Measurements from ENCODE around the gene PSME3IP1. TPM values are rescaled to one million over a fixed set of nuclear protein-coding genes. Genes with fewer than 3 reads are reported as not detected.

Gene PSME3IP1
- total and polyA plus RNA-seq, 3 donors from 2014 or later: 96.4 to 224 (median 122) TPM

GRCh38 chr16:57133886-57134285, 52.0 kb downstream of the PSME3IP1 start:
- intact Hi-C loops (cut with DNase I; ENCODE audit: low total_unique reads): no loop called here
- 85 to 91% methylated on average over 9 to 10 of the region's 10 CpGs for WGBS, 2 donors
- no peak for DNase-seq

DNA sequence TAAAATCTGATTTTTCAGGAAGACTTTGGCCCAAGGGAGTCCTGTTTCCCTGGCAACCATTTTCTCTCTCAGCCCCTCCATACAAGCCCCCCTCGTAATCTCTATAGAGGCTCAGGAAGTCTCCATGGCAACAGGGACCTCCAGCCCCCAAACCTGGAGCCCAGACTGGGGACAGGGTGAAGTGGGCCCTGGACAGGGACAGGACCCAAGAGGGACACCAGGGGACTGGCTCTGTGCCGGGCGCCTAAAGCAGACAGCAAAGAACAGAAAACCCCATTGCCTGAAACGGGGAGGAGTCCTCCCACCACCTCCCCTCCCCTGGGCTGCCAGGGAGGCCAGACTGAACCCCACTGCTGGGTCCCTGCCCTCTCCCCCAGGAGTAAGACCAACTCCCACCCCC, 52.8 kb downstream of the PSME3IP1 start:
- Histone ChIP-seq H3K27me3 (no peaks in the 10 kb centered on the region), H3K4me1 (no peaks in the 10 kb centered on the region), H3K36me3 (ENCODE audit: low read depth, missing control alignments) (no peaks in the 10 kb centered on the region), H3K27ac (no peak overlapping the region), H3K4me3 (no peak overlapping the region), H3K9me3 (no peaks in the 10 kb centered on the region)
- no peak for TF ChIP-seq POLR2A (IDR thresholded peaks at IDR 0.05)
- TF ChIP-seq, protein P1, sequence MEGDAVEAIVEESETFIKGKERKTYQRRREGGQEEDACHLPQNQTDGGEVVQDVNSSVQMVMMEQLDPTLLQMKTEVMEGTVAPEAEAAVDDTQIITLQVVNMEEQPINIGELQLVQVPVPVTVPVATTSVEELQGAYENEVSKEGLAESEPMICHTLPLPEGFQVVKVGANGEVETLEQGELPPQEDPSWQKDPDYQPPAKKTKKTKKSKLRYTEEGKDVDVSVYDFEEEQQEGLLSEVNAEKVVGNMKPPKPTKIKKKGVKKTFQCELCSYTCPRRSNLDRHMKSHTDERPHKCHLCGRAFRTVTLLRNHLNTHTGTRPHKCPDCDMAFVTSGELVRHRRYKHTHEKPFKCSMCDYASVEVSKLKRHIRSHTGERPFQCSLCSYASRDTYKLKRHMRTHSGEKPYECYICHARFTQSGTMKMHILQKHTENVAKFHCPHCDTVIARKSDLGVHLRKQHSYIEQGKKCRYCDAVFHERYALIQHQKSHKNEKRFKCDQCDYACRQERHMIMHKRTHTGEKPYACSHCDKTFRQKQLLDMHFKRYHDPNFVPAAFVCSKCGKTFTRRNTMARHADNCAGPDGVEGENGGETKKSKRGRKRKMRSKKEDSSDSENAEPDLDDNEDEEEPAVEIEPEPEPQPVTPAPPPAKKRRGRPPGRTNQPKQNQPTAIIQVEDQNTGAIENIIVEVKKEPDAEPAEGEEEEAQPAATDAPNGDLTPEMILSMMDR (IDR thresholded peaks at IDR 0.05): no peak
- no peak for DNase-seq
- intact Hi-C loops (cut with DNase I; ENCODE audit: low total_unique reads): no loop called here
- WGBS, 2 donors: 67 to 69% methylated on average over 1 to 4 of the region's 4 CpGs

More at GRCh38 chr16:57133886-57134285, 52.0 kb downstream of the PSME3IP1 start:
- no peak overlapping the region for H3K27ac ChIP-seq
- H3K27me3 ChIP-seq: no peaks in the 10 kb centered on the region
- no peaks in the 10 kb centered on the region for H3K36me3 ChIP-seq (ENCODE audit: low read depth, missing control alignments)
- H3K4me3 ChIP-seq: no peak overlapping the region
- no peaks in the 10 kb centered on the region for H3K9me3 ChIP-seq
- TF ChIP-seq, protein P1 (IDR thresholded peaks at IDR 0.05): no peak
- no peak for TF ChIP-seq POLR2A (IDR thresholded peaks at IDR 0.05)
- no peaks in the 10 kb centered on the region for H3K4me1 ChIP-seq

GRCh38 chr16:57132470-57132869, 53.4 kb downstream of the PSME3IP1 start:
- Histone ChIP-seq H3K4me1 (no peaks in the 10 kb centered on the region), H3K27me3 (no peaks in the 10 kb centered on the region), H3K36me3 (ENCODE audit: low read depth, missing control alignments) (no peaks in the 10 kb centered on the region), H3K4me3 (no peak overlapping the region), H3K27ac (no peak overlapping the region), H3K9me3 (no peaks in the 10 kb centered on the region)
- no peak for TF ChIP-seq POLR2A (IDR thresholded peaks at IDR 0.05)
- TF ChIP-seq, protein P1 (IDR thresholded peaks at IDR 0.05): no peak
- WGBS, 2 donors: 82 to 100% methylated on average over 1 of the region's 1 CpG
- intact Hi-C loops (cut with DNase I; ENCODE audit: low total_unique reads): no loop called here
- DNase-seq: no peak

GRCh38 chr16:57131351-57131970, 54.4 kb downstream of the PSME3IP1 start:
- TF ChIP-seq, protein P1 (IDR thresholded peaks at IDR 0.05): no peak
- no peak for TF ChIP-seq POLR2A (IDR thresholded peaks at IDR 0.05)
- 84 to 91% methylated on average over 9 to 17 of the region's 17 CpGs for WGBS, 2 donors
- intact Hi-C loops (cut with DNase I; ENCODE audit: low total_unique reads): no loop called here
- no peaks in the 10 kb centered on the region for H3K27me3 ChIP-seq
- no peaks in the 10 kb centered on the region for H3K36me3 ChIP-seq (ENCODE audit: low read depth, missing control alignments)
- no peak overlapping the region for H3K4me3 ChIP-seq
- no peak for DNase-seq
- H3K9me3 ChIP-seq: no peaks in the 10 kb centered on the region
- H3K27ac ChIP-seq: no peak overlapping the region
- H3K4me1 ChIP-seq: no peaks in the 10 kb centered on the region

DNA sequence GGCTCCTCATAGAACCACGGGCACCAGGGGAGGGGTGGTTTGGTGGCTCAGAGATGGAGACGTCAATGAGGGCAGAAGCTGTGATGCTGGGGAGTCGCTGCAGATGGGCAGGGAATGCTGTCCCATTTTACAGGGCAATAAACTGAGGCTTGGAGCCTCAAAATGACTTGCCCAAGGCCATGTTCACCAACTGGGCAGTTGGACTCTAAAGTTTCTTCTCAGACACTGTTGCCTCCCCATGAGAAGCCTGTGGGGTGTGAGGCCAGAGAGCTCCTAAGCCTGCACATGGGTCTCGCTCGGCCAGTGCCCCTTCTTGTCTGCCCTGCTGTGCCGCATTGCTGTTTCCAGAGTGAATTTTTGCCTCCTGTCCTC, 54.9 kb downstream of the PSME3IP1 start:
- Histone ChIP-seq H3K27ac (no peak overlapping the region), H3K9me3 (no peaks in the 10 kb centered on the region), H3K36me3 (ENCODE audit: low read depth, missing control alignments) (no peaks in the 10 kb centered on the region), H3K4me3 (no peak overlapping the region), H3K4me1 (no peaks in the 10 kb centered on the region), H3K27me3 (no peaks in the 10 kb centered on the region)
- DNase-seq: no peak
- WGBS, 2 donors: 91% methylated on average over 5 to 6 of the region's 6 CpGs
- intact Hi-C loops (cut with DNase I; ENCODE audit: low total_unique reads): no loop called here
- TF ChIP-seq, protein P1 (IDR thresholded peaks at IDR 0.05): no peak
- no peak for TF ChIP-seq POLR2A (IDR thresholded peaks at IDR 0.05)
